ENCODE measurements around the gene TRAPPC5.

Gene TRAPPC5

DNA sequence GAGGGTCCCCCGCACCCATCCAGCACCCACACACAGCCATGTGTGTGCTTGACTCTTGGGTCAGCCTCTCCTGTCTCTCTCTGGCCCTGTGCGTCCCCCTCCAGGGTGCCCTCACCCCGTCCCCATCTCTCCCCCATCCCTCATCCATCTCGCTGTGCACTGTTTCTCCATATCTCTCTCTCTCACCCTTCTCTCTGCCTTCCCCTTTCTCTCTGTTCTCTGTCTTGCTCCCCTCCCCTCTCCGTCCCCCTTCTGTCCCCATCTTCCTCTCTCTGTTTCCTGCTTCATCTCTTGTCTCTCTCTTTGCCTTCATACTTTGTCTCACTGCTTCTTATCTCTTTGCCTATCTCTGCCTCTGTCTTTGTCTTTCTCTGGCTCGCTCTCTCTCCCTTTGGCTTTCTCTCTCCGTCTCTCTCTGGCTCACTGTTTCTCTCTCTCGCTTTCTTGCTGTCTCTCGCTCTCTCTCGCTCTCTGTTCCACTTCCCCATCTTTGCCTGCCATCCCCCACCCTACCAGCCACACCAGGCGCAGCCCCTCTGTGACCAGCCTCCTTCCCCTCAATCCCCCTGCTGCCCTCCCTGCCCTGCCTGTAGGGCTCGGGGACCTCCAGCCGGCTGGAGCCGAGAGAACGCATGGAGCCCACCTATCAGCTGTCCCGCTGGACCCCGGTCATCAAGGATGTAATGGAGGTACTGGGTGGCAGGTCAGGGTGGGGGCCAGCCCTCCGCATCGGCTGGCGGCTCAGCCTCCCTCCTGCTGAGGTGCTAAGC is 34.8 kb upstream of the TRAPPC5 start:
- Histone ChIP-seq H3K9me3 (ENCODE audit: control insufficient read depth in 5 of 5, low read length in 5 of 5) (no peaks in the 10 kb centered on the region), H3K36me3 (ENCODE audit: control insufficient read depth in 5 of 5, insufficient read depth in 5 of 5, low read length in 5 of 5) (peaks cover 0 to 6% (median 0%) of the 10 kb centered on the region in 5 donors), H3K27ac (ENCODE audit: low read depth, low read length) (no peak overlapping the region), H3K27me3 (ENCODE audit: control insufficient read depth in 5 of 5, insufficient read depth in 4 of 5, low read length in 5 of 5) (peaks cover 0 to 12% (median 9%) of the 10 kb centered on the region in 5 donors), H3K4me3 (ENCODE audit: low read depth in 1 of 5, low read length in 5 of 5) (no peak overlapping the region), H3K4me1 (ENCODE audit: control insufficient read depth in 5 of 5, insufficient read depth in 5 of 5, low read length in 5 of 5) (no peaks in the 10 kb centered on the region), H3K9ac (ENCODE audit: low read length in 5 of 5) (no peak overlapping the region)

DNA sequence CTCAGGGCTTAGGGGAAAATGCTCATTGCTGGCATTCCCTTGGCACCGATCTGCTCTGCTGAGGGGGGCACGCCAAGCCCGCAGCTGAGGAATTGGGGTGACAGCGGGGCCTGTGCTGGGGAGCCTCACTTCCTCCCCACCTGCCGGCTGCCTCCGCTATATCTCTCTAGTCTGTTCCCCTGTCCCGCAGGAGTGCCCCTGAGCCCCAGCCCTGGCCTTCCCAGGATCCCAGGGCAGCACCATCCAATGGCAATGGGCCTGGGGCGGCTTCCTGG is 34.3 kb upstream of the TRAPPC5 start:
- Histone ChIP-seq H3K27ac (ENCODE audit: low read depth, low read length) (no peak overlapping the region), H3K4me3 (ENCODE audit: low read depth in 1 of 5, low read length in 5 of 5) (no peak overlapping the region), H3K9me3 (ENCODE audit: control insufficient read depth in 5 of 5, low read length in 5 of 5) (no peaks in the 10 kb centered on the region), H3K4me1 (ENCODE audit: control insufficient read depth in 5 of 5, insufficient read depth in 5 of 5, low read length in 5 of 5) (no peaks in the 10 kb centered on the region), H3K27me3 (ENCODE audit: control insufficient read depth in 5 of 5, insufficient read depth in 4 of 5, low read length in 5 of 5) (peaks cover 0 to 12% (median 9%) of the 10 kb centered on the region in 5 donors), H3K9ac (ENCODE audit: low read length in 5 of 5) (no peak overlapping the region), H3K36me3 (ENCODE audit: control insufficient read depth in 5 of 5, insufficient read depth in 5 of 5, low read length in 5 of 5) (peaks cover 0 to 6% (median 0%) of the 10 kb centered on the region in 5 donors)

DNA sequence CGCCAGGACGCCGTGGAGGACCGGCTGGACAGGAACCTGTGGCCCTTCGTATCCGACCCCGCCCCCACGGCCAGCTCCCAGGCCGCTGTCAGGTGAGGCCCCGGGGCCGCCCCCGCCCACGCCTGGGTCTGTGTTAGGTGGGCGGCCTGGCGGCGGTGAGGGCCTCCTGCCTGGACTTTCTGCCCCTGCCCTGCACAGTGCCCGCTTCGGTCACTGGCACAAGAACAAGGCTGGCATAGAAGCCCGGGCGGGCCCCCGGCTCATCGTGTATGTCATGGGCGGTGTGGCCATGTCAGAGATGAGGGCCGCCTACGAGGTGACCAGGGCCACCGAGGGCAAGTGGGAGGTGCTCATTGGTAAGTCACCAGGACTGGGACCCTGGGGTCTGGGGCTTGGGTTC is 33.5 kb upstream of the TRAPPC5 start:
- H3K4me3 ChIP-seq (ENCODE audit: low read depth in 1 of 5, low read length in 5 of 5) = no peak overlapping the region
- H3K9ac ChIP-seq (ENCODE audit: low read length in 5 of 5) = no peak overlapping the region
- H3K27me3 ChIP-seq (ENCODE audit: control insufficient read depth in 5 of 5, insufficient read depth in 4 of 5, low read length in 5 of 5) = peaks cover 0 to 12% (median 9%) of the 10 kb centered on the region in 5 donors
- no peak overlapping the region for H3K27ac ChIP-seq (ENCODE audit: low read depth, low read length)
- peaks cover 0 to 3% (median 0%) of the 10 kb centered on the region in 5 donors for H3K36me3 ChIP-seq (ENCODE audit: control insufficient read depth in 5 of 5, insufficient read depth in 5 of 5, low read length in 5 of 5)
- H3K9me3 ChIP-seq (ENCODE audit: control insufficient read depth in 5 of 5, low read length in 5 of 5) = no peaks in the 10 kb centered on the region
- H3K4me1 ChIP-seq (ENCODE audit: control insufficient read depth in 5 of 5, insufficient read depth in 5 of 5, low read length in 5 of 5) = peaks cover under 1 to 3% (median 1%) of the 10 kb centered on the region in 5 donors

DNA sequence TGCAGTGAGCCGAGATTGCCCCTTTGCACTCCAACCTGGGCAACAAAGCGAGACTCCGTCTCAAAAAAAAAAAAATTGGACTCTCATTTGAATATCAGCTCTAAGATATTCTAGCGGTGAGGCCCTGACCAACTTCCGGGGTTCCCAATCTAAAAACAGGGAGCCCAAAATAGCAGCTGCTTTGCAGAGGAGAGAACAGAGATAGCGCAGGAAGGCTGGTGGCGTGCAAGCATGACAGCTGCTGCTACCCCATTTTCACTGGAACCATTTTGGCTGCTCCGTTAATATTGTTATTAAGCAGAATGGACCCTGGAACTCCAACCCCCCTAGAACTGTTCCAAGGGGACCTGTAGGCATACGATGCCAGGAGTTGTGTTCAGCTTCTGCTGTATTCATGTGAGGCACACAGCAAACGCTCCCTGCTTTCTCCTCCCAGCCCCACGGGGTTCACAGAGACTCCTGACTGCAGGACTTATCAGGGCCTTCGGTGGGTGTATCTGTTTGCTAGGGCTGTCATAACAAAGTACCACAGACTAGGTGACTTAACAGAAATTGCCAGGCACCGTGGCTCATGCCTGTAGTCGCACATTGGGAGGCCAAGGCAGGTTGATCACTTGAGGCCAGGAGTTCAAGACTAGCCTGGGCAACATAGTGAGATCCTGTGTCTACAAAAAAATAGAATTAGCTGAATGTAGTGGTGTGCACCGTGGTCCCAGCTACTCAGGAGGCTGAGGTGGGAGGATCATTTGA is 32.2 kb upstream of the TRAPPC5 start:
- H3K27me3 ChIP-seq (ENCODE audit: control insufficient read depth in 5 of 5, insufficient read depth in 4 of 5, low read length in 5 of 5) = peaks cover 0 to 12% (median 9%) of the 10 kb centered on the region in 5 donors
- no peak overlapping the region for H3K4me3 ChIP-seq (ENCODE audit: low read depth in 1 of 5, low read length in 5 of 5)
- peaks cover 3 to 6% (median 4%) of the 10 kb centered on the region in 5 donors for H3K4me1 ChIP-seq (ENCODE audit: control insufficient read depth in 5 of 5, insufficient read depth in 5 of 5, low read length in 5 of 5)
- no peak overlapping the region for H3K27ac ChIP-seq (ENCODE audit: low read depth, low read length)
- no peaks in the 10 kb centered on the region for H3K36me3 ChIP-seq (ENCODE audit: control insufficient read depth in 5 of 5, insufficient read depth in 5 of 5, low read length in 5 of 5)
- H3K9me3 ChIP-seq (ENCODE audit: control insufficient read depth in 5 of 5, low read length in 5 of 5) = no peaks in the 10 kb centered on the region
- no peak overlapping the region for H3K9ac ChIP-seq (ENCODE audit: low read length in 5 of 5)

DNA sequence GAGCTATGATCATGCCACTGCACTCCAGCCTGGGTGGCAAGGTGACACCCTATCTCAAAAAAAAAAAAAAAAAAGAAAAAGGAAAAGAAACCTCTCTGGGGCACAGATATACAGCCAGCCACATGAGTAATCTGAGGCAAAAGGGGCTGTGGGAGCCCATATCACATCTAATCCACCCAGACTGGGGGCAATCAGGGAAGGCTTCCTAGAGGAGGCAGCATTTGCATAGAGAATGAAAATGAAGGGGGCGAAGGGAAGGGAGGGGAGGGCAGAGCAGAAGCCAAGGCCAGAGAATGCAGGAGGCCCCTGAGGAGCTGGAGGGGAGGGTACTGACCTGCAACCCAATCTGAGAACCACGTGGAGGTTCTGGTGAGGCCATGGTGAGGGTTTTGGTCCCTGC is 30.5 kb upstream of the TRAPPC5 start:
- Histone ChIP-seq H3K27me3 (ENCODE audit: control insufficient read depth in 5 of 5, insufficient read depth in 4 of 5, low read length in 5 of 5) (peaks cover 0 to 9% (median 4%) of the 10 kb centered on the region in 5 donors), H3K4me3 (ENCODE audit: low read depth in 1 of 5, low read length in 5 of 5) (no peak overlapping the region), H3K9ac (ENCODE audit: low read length in 5 of 5) (no peak overlapping the region), H3K36me3 (ENCODE audit: control insufficient read depth in 5 of 5, insufficient read depth in 5 of 5, low read length in 5 of 5) (no peaks in the 10 kb centered on the region), H3K9me3 (ENCODE audit: control insufficient read depth in 5 of 5, low read length in 5 of 5) (no peaks in the 10 kb centered on the region), H3K4me1 (ENCODE audit: control insufficient read depth in 5 of 5, insufficient read depth in 5 of 5, low read length in 5 of 5) (peaks cover 3 to 6% (median 4%) of the 10 kb centered on the region in 5 donors), H3K27ac (ENCODE audit: low read depth, low read length) (no peak overlapping the region)

DNA sequence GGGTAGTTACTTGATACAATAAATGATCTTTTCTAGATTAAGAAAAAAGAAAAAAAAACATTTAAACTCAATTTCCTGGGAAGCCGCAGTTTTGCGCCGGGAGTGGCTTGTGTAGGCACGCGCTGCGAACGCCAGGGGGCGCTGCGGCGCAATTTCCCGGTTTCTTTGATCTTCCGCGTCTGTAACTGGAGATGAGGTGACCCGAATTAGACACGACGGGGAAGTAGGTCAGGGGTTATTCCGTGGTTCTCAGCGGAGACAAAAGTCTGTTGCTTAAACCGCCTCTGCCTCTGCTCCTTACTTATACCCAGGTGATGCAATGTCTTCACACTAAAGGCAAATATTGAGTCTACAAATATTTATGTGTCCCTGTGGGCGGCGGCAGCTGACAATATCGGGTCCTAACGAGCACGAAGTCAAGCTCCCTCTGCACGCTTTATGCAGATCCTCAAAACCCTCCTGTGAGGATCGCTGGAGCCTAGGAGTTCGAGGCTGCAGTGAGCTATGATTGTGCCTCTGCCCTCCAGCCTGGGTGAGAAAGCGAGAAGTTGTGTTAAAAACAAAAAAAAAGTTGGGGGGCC is 28.5 kb upstream of the TRAPPC5 start:
- Histone ChIP-seq H3K27me3 (ENCODE audit: control insufficient read depth in 5 of 5, insufficient read depth in 4 of 5, low read length in 5 of 5) (peaks cover 0 to 7% (median 0%) of the 10 kb centered on the region in 5 donors), H3K9ac (ENCODE audit: low read length in 5 of 5) (no peak overlapping the region), H3K4me1 (ENCODE audit: control insufficient read depth in 5 of 5, insufficient read depth in 5 of 5, low read length in 5 of 5) (peaks cover 3 to 6% (median 4%) of the 10 kb centered on the region in 5 donors), H3K9me3 (ENCODE audit: control insufficient read depth in 5 of 5, low read length in 5 of 5) (no peaks in the 10 kb centered on the region), H3K36me3 (ENCODE audit: control insufficient read depth in 5 of 5, insufficient read depth in 5 of 5, low read length in 5 of 5) (no peaks in the 10 kb centered on the region), H3K4me3 (ENCODE audit: low read depth in 1 of 5, low read length in 5 of 5) (peak overlapping the region in 3 of 5 donors; percentile 15 to 58 (median 53)), H3K27ac (ENCODE audit: low read depth, low read length) (no peak overlapping the region)

DNA sequence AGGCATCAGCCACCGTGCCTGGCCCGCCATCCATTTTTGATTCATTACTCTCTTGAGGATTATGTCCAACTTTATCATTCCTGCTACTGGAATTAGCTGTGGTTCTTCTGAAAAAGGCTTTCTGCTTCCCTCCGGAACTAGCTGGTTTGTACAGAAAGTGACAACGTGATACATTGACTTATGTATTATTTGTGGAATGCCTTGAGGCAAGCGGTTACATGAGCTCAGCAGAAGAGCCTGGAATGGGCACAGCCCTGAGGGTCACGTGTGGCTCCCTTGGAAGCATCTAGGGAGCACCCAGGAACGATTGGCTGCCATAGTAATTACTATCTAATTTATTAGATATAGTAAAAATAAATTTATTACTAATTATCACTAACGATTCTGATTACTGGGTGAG is 26.2 kb upstream of the TRAPPC5 start:
- Histone ChIP-seq H3K27ac (ENCODE audit: low read depth, low read length) (no peak overlapping the region), H3K4me1 (ENCODE audit: control insufficient read depth in 5 of 5, insufficient read depth in 5 of 5, low read length in 5 of 5) (peaks cover 3 to 11% (median 4%) of the 10 kb centered on the region in 5 donors), H3K4me3 (ENCODE audit: low read depth in 1 of 5, low read length in 5 of 5) (no peak overlapping the region)

DNA sequence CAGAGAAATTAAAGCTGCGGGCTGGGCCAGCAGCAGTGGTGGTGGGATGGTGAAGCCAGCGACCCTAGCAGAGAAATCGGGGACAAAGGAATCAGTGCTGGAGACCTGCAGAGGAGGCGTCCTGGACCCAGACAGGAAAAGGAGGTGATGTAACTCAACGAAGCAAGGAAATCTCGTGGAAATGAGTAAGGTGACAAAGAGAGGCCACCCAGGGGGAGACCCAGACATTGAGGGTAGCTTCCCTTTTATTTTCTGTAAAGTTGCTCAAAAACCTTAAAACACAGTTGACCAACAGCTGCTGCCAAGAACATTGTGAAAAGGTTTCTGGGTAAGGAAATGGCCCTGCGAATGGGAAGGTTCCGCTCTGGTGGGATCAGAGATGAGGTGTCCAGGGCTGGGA is 25.1 kb upstream of the TRAPPC5 start:
- H3K9ac ChIP-seq (ENCODE audit: low read length in 5 of 5) = no peak overlapping the region
- peaks cover 3 to 11% (median 4%) of the 10 kb centered on the region in 5 donors for H3K4me1 ChIP-seq (ENCODE audit: control insufficient read depth in 5 of 5, insufficient read depth in 5 of 5, low read length in 5 of 5)
- no peak overlapping the region for H3K4me3 ChIP-seq (ENCODE audit: low read depth in 1 of 5, low read length in 5 of 5)
- H3K9me3 ChIP-seq (ENCODE audit: control insufficient read depth in 5 of 5, low read length in 5 of 5) = no peaks in the 10 kb centered on the region
- no peak overlapping the region for H3K27ac ChIP-seq (ENCODE audit: low read depth, low read length)
- H3K36me3 ChIP-seq (ENCODE audit: control insufficient read depth in 5 of 5, insufficient read depth in 5 of 5, low read length in 5 of 5) = no peaks in the 10 kb centered on the region
- H3K27me3 ChIP-seq (ENCODE audit: control insufficient read depth in 5 of 5, insufficient read depth in 4 of 5, low read length in 5 of 5) = peaks cover 0 to under 1% (median 0%) of the 10 kb centered on the region in 5 donors

More for the DNA sequence above, 26.2 kb upstream of the TRAPPC5 start:
- Histone ChIP-seq H3K36me3 (ENCODE audit: control insufficient read depth in 5 of 5, insufficient read depth in 5 of 5, low read length in 5 of 5) (no peaks in the 10 kb centered on the region), H3K9me3 (ENCODE audit: control insufficient read depth in 5 of 5, low read length in 5 of 5) (no peaks in the 10 kb centered on the region), H3K27me3 (ENCODE audit: control insufficient read depth in 5 of 5, insufficient read depth in 4 of 5, low read length in 5 of 5) (peaks cover 0 to 7% (median 0%) of the 10 kb centered on the region in 5 donors), H3K9ac (ENCODE audit: low read length in 5 of 5) (no peak overlapping the region)

DNA sequence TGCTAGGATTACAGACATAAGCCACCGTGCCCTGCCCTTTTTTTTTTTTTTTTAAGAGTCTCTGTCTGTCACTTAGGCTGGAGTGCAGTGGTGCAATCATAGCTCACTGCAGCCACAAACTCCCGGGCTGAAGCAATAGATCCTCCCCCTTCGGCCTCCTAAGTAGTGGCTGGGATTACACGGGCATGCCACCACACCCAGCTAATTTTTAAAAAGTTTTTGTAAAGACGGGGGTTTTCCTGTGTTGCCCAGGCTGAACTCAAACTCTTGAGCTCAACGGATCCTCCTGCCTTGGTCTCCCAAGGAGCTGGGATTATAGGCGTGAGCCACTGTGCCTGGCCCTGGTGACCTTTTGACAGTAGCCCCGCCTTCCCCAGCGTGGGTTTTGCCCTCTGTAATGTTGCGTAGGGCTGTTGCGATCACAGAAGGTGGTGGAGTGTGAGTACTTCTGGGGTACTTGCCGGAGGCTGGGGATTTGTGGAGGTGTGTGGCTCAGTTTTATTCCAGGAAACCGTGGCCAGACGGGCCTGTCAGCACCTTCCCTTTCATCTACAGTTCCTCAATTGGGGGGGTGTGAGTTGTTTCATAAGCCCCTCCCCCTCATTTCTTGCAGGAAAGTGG is 23.4 kb upstream of the TRAPPC5 start:
- H3K4me1 ChIP-seq (ENCODE audit: control insufficient read depth in 5 of 5, insufficient read depth in 5 of 5, low read length in 5 of 5) = peaks cover under 1 to 7% (median 2%) of the 10 kb centered on the region in 5 donors
- no peak overlapping the region for H3K27ac ChIP-seq (ENCODE audit: low read depth, low read length)
- H3K9me3 ChIP-seq (ENCODE audit: control insufficient read depth in 5 of 5, low read length in 5 of 5) = no peaks in the 10 kb centered on the region
- H3K36me3 ChIP-seq (ENCODE audit: control insufficient read depth in 5 of 5, insufficient read depth in 5 of 5, low read length in 5 of 5) = no peaks in the 10 kb centered on the region
- no peak overlapping the region for H3K4me3 ChIP-seq (ENCODE audit: low read depth in 1 of 5, low read length in 5 of 5)
- no peak overlapping the region for H3K9ac ChIP-seq (ENCODE audit: low read length in 5 of 5)
- no peaks in the 10 kb centered on the region for H3K27me3 ChIP-seq (ENCODE audit: control insufficient read depth in 5 of 5, insufficient read depth in 4 of 5, low read length in 5 of 5)
